Measurements from ENCODE around the gene FARP1.

GRCh38 chr13:98462946-98463345 lies 320.1 kb downstream of the FARP1 start:
- TF ChIP-seq ATF3 (CRISPR knock-in tag; conservative IDR thresholded peaks at IDR 0.05) (no peak), FOXP1 (CRISPR knock-in tag; IDR thresholded peaks at IDR 0.05; ENCODE audit: borderline replicate concordance) (no peak), CTCF (IDR thresholded peaks at IDR 0.05) (no peak), SOX15 (CRISPR knock-in tag; IDR thresholded peaks at IDR 0.05) (no peak), NR2C2 (CRISPR knock-in tag; IDR thresholded peaks at IDR 0.05) (no peak), HMGXB4 (CRISPR knock-in tag; IDR thresholded peaks at IDR 0.05) (no peak), TEAD1 (CRISPR knock-in tag; IDR thresholded peaks at IDR 0.05) (no peak), NFYB (CRISPR knock-in tag; conservative IDR thresholded peaks at IDR 0.05; ENCODE audit: low read depth) (no peak)

Data from WTC11 (cell line).